CD4-positive, alpha-beta memory T cell (primary cell): Measurements from ENCODE around the gene ADIPOR2. TPM values are rescaled to one million over a fixed set of nuclear protein-coding genes. Genes with fewer than 3 reads are reported as not detected.
A peak's percentile ranks its signal among the peaks of the same experiment; 100 is the strongest.

Experiments
- CTCF ChIA-PET: fragments of 350-600 bp; sonication (Branson Sonifier 250); formaldehyde crosslinking; loops from one replicate; lab custom pipeline; 2021; ENCODE audit warnings: inconsistent platforms; ENCODE audit not compliant: partially characterized antibody; lab: Charles Lee
- POLR2A ChIA-PET: fragments of 350-600 bp; sonication (Branson Sonifier 250); formaldehyde crosslinking; loops from one replicate; lab custom pipeline; 2021; ENCODE audit not compliant: partially characterized antibody; lab: Charles Lee
- DNase-seq, 5 donors: peaks; one replicate each; pipeline versions ENCODE4 v3.0.0 to v3.0.0-alpha.2; 2020 to 2022; ENCODE audit warnings: mixed read lengths in 1 of 5
- H3K27ac ChIP-seq: one replicate; pipeline ENCODE4 v1.7.0; 2013; ENCODE audit warnings: low read depth, low read length
- H3K27me3 ChIP-seq: 2 replicates; pipeline ENCODE4 v1.7.0; 2013; ENCODE audit warnings: mild to moderate bottlenecking, low read length, moderate library complexity; ENCODE audit not compliant: insufficient read depth
- H3K36me3 ChIP-seq: 2 replicates; pipeline ENCODE4 v1.7.0; 2013; ENCODE audit warnings: mild to moderate bottlenecking, low read length, moderate library complexity; ENCODE audit not compliant: insufficient read depth
- H3K4me1 ChIP-seq: 2 replicates; pipeline ENCODE4 v1.7.0; 2013; ENCODE audit warnings: mild to moderate bottlenecking, low read length, moderate library complexity; ENCODE audit not compliant: insufficient read depth
- H3K4me3 ChIP-seq, 2 donors: one replicate each; pipeline ENCODE4 v1.7.0; 2013; ENCODE audit warnings: low read length in 2 of 2, mild to moderate bottlenecking in 1 of 2
- H3K9me3 ChIP-seq, 2 donors: one replicate each; pipeline ENCODE4 v1.7.0; 2013; ENCODE audit warnings: low read length in 2 of 2, control low read depth in 1 of 2; ENCODE audit not compliant: control insufficient read depth in 1 of 2
- H3K27ac Mint-ChIP-seq, 7 donors: one replicate each; pipeline ENCODE4 v1.8.0; 2020 to 2021; ENCODE audit warnings: mixed read lengths in 7 of 7, mild to moderate bottlenecking in 6 of 7, inconsistent platforms in 3 of 7, moderate library complexity in 3 of 7
- H3K27me3 Mint-ChIP-seq, 2 donors: one replicate each; pipeline ENCODE4 v1.8.0; 2020 to 2021; ENCODE audit warnings: mixed read lengths in 2 of 2
- H3K36me3 Mint-ChIP-seq, 2 donors: one replicate each; pipeline ENCODE4 v1.8.0; 2020 to 2021; ENCODE audit warnings: mixed read lengths in 2 of 2, inconsistent platforms in 1 of 2, mild to moderate bottlenecking in 1 of 2
- H3K4me1 Mint-ChIP-seq, 4 donors: one replicate each; pipeline ENCODE4 v1.8.0; 2020 to 2021; ENCODE audit warnings: mixed read lengths in 4 of 4, mild to moderate bottlenecking in 1 of 4
- H3K4me3 Mint-ChIP-seq, 8 donors: one replicate each; pipeline ENCODE4 v1.8.0; 2020 to 2021; ENCODE audit warnings: mixed read lengths in 8 of 8, mild to moderate bottlenecking in 7 of 8, moderate library complexity in 6 of 8, inconsistent platforms in 3 of 8
- H3K9me3 Mint-ChIP-seq, 8 donors: one replicate each; pipeline ENCODE4 v1.8.0; 2020 to 2021; ENCODE audit warnings: mixed read lengths in 8 of 8, mild to moderate bottlenecking in 5 of 8, inconsistent platforms in 3 of 8, moderate library complexity in 1 of 8
- intact Hi-C: fragments of 100-400 bp; cut with micrococcal nuclease; formaldehyde crosslinking; loops from one replicate; pipeline ENCODE4 v1.15.1; 2023
- polyA plus RNA-seq, 2 donors: library from polyadenylated mRNA; unstranded; fragments of 300-500 nt; fragmentation: Illumina TruSeq; gene quantifications; one replicate each; pipeline ENCODE4 v1.2.3, GENCODE V29; 2021
- total RNA-seq, 2 experiments: library from RNA; stranded (reverse); gene quantifications; one replicate each; pipeline ENCODE4 v1.2.3, GENCODE V29; 2021

The ADIPOR2 gene
- total and polyA plus RNA-seq, 4 experiments from 2014 or later, result 1.8 to 36.2 (median 19.6) TPM

DNA sequence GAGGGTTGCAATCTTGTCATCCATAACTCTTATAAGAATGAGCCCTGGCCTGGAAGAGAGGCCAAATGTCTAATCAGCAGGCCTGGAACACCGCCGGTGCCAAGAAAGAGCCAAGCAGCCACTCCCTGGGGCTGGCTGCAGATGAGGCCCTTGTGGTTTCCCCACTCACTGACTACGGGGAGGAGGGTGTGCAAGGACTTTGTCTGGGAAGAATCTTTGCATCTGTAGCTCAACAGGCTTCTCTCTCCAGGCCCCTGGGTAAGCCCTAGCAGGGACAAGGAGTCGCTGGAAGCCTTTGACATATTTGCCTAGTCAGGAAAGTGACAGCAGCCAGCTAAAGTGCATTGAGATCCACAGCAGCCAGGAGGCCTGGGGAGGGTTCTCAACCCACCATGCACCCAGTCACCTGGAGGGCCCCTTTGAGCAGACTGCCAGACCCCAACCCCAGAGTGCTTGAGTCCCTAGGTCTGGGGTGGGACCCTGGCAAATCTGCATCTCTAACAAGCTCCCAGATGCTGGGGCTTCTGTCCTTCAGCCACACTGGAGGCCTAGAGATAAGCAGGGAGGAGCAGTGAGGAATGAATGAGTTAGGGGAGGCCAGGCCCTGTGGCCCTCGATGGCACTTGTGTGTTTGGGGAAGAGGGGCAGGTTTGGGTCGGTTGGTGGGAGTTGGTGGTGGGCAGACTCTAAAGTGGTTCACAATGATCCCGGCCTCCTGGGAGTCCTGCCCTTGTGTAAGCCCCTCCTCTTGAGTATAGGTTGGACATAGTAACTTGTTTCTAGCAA, 115.6 kb downstream of the ADIPOR2 start:
- Histone ChIP-seq H3K27me3 (no peaks in the 10 kb centered on the region), H3K4me1 (peaks cover 30% of the 10 kb centered on the region), H3K9me3 (no peaks in the 10 kb centered on the region), H3K36me3 (no peaks in the 10 kb centered on the region), H3K4me3 (no peak overlapping the region), H3K27ac (no peak overlapping the region)
- Mint-ChIP-seq H3K4me3 (no peak overlapping the region), H3K4me1 (peaks cover 5 to 28% (median 19%) of the 10 kb centered on the region in 4 donors), H3K36me3 (no peaks in the 10 kb centered on the region), H3K27ac (peak overlapping the region in 3 of 7 donors; percentile 27 to 75 (median 29)), H3K9me3 (peaks cover 0 to 2% (median 0%) of the 10 kb centered on the region in 8 donors), H3K27me3 (no peaks in the 10 kb centered on the region)
- no peak for DNase-seq
- CTCF ChIA-PET, result interaction anchor here (1.1 to 2.6 kb wide), 3 partner anchors 15 to 228 kb away, joined by 3 to 14 read pairs (median 3); no protein-coding TSS in a partner anchor
- intact Hi-C loops, result no loop called here
- POLR2A ChIA-PET, result no interaction called here

DNA sequence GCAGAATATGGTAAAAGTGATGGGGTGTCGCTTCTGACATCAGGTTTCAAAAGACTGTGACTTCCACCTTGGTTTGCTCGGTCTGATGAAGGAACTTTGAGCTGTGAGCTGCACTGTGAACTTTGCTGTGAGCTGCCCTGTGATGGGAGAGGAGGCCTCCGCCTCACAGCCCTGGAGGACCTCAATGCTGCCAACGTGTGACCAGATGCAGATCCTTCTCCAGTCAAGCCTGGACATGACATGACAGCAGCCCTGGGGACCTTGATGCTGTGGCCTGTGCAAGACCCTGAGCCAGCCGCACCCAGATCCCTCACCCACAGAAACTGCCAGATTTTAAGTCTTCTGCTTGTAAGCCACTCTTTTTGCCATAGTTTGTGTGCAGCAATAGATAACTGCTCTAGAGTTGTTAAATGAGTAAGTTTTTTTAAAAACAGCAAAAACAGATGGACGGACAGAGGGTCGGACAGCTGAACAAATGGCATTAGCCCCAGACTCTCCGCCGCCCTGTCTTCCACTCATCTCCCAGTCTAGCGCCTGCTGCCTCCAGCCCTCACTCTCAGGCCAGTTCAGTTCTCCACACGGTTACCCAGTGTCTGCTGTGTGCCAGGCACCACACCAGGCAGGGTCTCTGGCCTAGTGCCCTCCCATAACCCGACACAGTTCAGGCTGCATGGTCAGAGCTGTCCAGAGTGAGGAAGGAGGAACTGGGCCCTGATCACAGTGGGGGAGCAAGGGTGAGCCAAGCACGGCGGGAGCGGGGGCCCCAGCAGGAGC, 116.4 kb downstream of the ADIPOR2 start:
- Histone ChIP-seq H3K9me3 (no peaks in the 10 kb centered on the region), H3K4me1 (peaks cover 36% of the 10 kb centered on the region), H3K27me3 (no peaks in the 10 kb centered on the region), H3K4me3 (no peak overlapping the region), H3K36me3 (no peaks in the 10 kb centered on the region), H3K27ac (no peak overlapping the region)
- peak overlapping the region in 1 of 8 donors; percentile 21 for H3K4me3 Mint-ChIP-seq
- peaks cover 5 to 35% (median 20%) of the 10 kb centered on the region in 4 donors for H3K4me1 Mint-ChIP-seq
- POLR2A ChIA-PET, result interaction anchor here (2.3 kb wide), 1 partner anchor 9 kb away, joined by 9 read pairs; no protein-coding TSS in a partner anchor
- CTCF ChIA-PET, result interaction anchor here (1.6 to 2.6 kb wide), 2 partner anchors 133 to 227 kb away, joined by 3 to 14 read pairs; no protein-coding TSS in a partner anchor
- intact Hi-C loops, result no loop called here
- H3K36me3 Mint-ChIP-seq, result no peaks in the 10 kb centered on the region
- no peaks in the 10 kb centered on the region for H3K27me3 Mint-ChIP-seq
- H3K27ac Mint-ChIP-seq, result peak overlapping the region in 3 of 7 donors; percentile 27 to 75 (median 29)
- peaks cover 0 to 2% (median 0%) of the 10 kb centered on the region in 8 donors for H3K9me3 Mint-ChIP-seq
- DNase-seq, result no peak

DNA sequence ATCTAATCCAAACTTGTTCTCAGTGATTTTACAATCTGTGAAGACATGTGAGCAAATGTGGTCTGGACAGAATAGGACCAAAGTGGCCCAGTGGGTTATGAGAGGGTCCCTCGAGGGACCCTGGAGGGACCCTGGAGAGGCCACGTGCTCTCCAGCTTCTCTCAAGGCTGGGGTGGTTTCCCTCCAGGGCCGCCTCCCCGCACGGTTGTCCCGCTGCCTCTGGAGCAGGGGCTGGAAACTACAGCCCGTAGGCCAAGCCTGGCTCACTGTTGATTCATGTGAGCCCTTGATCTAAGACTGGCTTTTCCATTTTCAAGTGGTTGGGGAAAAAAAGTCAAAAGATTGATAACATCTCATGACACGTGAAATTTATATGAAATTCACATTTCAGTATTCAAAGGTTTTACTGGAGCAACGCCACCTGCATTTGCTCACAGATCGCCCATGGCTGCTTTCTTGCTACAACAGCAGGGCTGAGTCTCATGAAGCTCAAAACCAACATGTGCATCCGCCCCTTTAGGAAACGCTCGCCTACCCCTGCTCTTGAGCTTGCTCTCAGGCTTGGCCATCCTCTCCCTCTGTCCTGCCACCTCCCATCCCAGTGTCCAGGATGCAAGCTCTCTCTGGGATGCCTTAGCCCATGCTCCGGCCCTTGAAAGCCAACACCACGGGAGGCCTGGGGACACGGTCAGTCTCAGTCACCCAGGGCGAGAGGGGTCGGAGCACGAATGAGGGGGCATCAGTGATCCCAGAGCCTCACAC, 117.3 kb downstream of the ADIPOR2 start:
- intact Hi-C loops, result no loop called here
- peaks cover 0 to 2% (median 0%) of the 10 kb centered on the region in 8 donors for H3K9me3 Mint-ChIP-seq
- Histone ChIP-seq H3K27ac (no peak overlapping the region), H3K4me3 (no peak overlapping the region), H3K4me1 (peaks cover 37% of the 10 kb centered on the region), H3K36me3 (no peaks in the 10 kb centered on the region), H3K9me3 (no peaks in the 10 kb centered on the region), H3K27me3 (no peaks in the 10 kb centered on the region)
- POLR2A ChIA-PET, result interaction anchor here (0.9 to 2.3 kb wide), 2 partner anchors 10 to 107 kb away, joined by 3 to 9 read pairs; no protein-coding TSS in a partner anchor
- no peaks in the 10 kb centered on the region for H3K27me3 Mint-ChIP-seq
- H3K4me3 Mint-ChIP-seq, result peak overlapping the region in 3 of 8 donors; percentile 7 to 68 (median 28)
- peak overlapping the region in 3 of 7 donors; percentile 32 to 76 (median 64) for H3K27ac Mint-ChIP-seq
- no peaks in the 10 kb centered on the region for H3K36me3 Mint-ChIP-seq
- no peak for DNase-seq
- CTCF ChIA-PET, result interaction anchor here (0.5 to 1.0 kb wide), 2 partner anchors 131 to 179 kb away, joined by 3 to 5 read pairs; no protein-coding TSS in a partner anchor
- peaks cover 5 to 44% (median 20%) of the 10 kb centered on the region in 4 donors for H3K4me1 Mint-ChIP-seq

- H3K4me1 ChIP-seq, result peaks cover 37% of the 10 kb centered on the region
- CTCF ChIA-PET, result interaction anchor here (0.5 to 1.0 kb wide), 2 partner anchors 131 to 179 kb away, joined by 3 to 5 read pairs; no protein-coding TSS in a partner anchor
- H3K4me3 ChIP-seq, result no peak overlapping the region
- H3K9me3 Mint-ChIP-seq, result peaks cover 0 to 2% (median 0%) of the 10 kb centered on the region in 8 donors
- no peaks in the 10 kb centered on the region for H3K36me3 Mint-ChIP-seq
- intact Hi-C loops, result no loop called here
- no peak overlapping the region for H3K27ac ChIP-seq
- no peaks in the 10 kb centered on the region for H3K27me3 ChIP-seq
- H3K9me3 ChIP-seq, result no peaks in the 10 kb centered on the region
- H3K36me3 ChIP-seq, result no peaks in the 10 kb centered on the region
- H3K4me1 Mint-ChIP-seq, result peaks cover 5 to 44% (median 20%) of the 10 kb centered on the region in 4 donors
- H3K4me3 Mint-ChIP-seq, result peak overlapping the region in 4 of 8 donors; percentile 6 to 68 (median 41)
- POLR2A ChIA-PET, result interaction anchor here (0.9 to 2.3 kb wide), 2 partner anchors 11 to 106 kb away, joined by 3 to 9 read pairs; no protein-coding TSS in a partner anchor
- H3K27ac Mint-ChIP-seq, result peak overlapping the region in 5 of 7 donors; percentile 32 to 76 (median 61)
- DNase-seq, result no peak
- H3K27me3 Mint-ChIP-seq, result no peaks in the 10 kb centered on the region
Measured at GRCh38 chr12:1808798-1809480, 118.1 kb downstream of the ADIPOR2 start.

- DNase-seq, result no peak
- H3K27ac Mint-ChIP-seq, result peak overlapping the region in 6 of 7 donors; percentile 17 to 84 (median 68)
- H3K4me1 ChIP-seq, result peaks cover 34% of the 10 kb centered on the region
Measured at GRCh38 chr12:1809591-1810190, 118.8 kb downstream of the ADIPOR2 start.

More at GRCh38 chr12:1809591-1810190, 118.8 kb downstream of the ADIPOR2 start:
- H3K36me3 Mint-ChIP-seq, result no peaks in the 10 kb centered on the region
- Histone ChIP-seq H3K4me3 (no peak overlapping the region), H3K27ac (no peak overlapping the region), H3K36me3 (no peaks in the 10 kb centered on the region), H3K9me3 (no peaks in the 10 kb centered on the region), H3K27me3 (no peaks in the 10 kb centered on the region)
- H3K4me1 Mint-ChIP-seq, result peaks cover 3 to 38% (median 16%) of the 10 kb centered on the region in 4 donors
- ChIA-PET POLR2A (no interaction called here), CTCF (no interaction called here)
- peak overlapping the region in 5 of 8 donors; percentile 2 to 45 (median 15) for H3K4me3 Mint-ChIP-seq
- H3K27me3 Mint-ChIP-seq, result peaks cover 0 to 2% of the 10 kb centered on the region in 2 donors
- intact Hi-C loops, result loop anchor here (5.0 kb wide), 1 partner anchor 108 kb away; the partner anchor contains the start of gene CACNA2D4
- H3K9me3 Mint-ChIP-seq, result peaks cover 0 to 4% (median 0%) of the 10 kb centered on the region in 8 donors
